HG03175 (cell line): ENCODE data around the gene PRDM8.
"Not testable (repeated sequence)": the region's sequence is repeated elsewhere in the genome, so short reads cannot be mapped to it uniquely, and the experiment has no call there.

ENCODE experiments used
- ATAC-seq: cut with Tn5 transposase; IDR thresholded peaks from one replicate; pipeline ENCODE4 v1.9.1; 2021; ENCODE audit warnings: mild to moderate bottlenecking, moderate library complexity; ENCODE audit not compliant: unreplicated experiment

Gene PRDM8

DNA sequence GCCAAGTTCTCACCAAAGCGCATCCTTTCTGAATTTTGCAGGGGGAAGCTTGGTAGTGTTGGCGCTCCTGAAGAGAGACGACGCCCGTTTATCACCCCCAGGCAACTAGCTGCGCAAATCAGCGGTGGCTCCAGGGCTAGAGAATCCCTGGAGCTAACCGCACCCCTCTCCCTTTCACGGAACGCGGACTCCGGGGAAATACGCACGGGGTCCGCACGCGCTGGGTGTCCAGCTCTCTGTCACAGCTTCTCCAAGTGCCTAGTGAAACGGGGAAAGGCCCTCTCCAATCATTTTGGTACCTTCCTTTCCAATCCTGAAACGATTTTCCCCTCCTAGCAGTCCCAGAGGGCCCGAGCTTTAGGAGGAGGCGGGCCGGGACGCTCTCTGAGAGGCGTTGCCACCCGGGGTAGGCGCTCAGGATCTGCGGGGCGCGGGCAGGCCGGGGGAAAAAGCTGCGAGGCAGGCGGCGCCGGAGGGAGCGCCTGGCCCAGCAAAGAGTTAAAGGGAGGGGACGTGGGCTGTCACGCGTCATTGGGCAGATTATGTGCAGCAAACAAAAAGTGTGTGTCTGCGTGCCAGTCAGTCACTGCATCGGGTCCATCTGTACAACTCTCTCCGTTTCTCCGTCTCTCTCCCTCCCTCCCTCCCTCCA is at the start of gene PRDM8:
PRDM8 (plus strand) TSS at position 582 of the 652 bp plus-strand sequence. CDS start 2,578 bp downstream, outside the sequence.
- peak; percentile 30 for ATAC-seq

DNA sequence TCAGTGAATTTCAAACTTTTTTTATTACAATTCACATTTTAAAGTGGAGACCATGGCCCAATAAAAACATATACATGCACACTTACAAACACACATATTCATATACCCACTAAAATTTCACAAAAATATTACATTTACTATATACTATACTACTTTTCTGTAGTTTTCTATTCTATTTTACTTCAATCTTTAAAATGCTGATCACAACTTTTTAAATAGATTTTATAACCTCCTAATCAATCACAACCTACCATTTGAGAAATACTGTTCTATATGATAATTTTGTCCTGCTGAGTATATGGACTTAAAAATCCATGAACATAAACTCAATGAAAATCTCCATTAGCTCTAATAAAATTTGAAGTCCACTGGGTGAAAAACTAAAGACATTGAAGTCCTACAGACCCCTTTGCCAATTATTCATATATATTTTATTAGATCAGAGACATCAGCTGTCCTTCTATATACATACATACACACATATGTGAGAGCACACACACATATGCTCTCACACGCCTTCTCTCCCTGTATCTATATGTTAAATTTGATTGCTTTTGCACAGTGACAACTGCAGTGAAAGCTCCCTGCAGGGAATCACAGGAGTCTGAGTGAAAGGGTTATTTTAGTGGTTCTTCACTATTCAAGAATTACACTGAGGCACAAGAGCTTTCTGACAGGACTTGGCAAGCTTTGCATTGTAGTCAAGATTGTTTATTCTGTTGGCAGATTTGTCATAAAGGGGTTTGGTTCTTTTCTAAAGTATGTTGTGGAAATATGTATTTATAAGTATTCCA is 46.7 kb upstream of the PRDM8 start:
- no peak for ATAC-seq

DNA sequence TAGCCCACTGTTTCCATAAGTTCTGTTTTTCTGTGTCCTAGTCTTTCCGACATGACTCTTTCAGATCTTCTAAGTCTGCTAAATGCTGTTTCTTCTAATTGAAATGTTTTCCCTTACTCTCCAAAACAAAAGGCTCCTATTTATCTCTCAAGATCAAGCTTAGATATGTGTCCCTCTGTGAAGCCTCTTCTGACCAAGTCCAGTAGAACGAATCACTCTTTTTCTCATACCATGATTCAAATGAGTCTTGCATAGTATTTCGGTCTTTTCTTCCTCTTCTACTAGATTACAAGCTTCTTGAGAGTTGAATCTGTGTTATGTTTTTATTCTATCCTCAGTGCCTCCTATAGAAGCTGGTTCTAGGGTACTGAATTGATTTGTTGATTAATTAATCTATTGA is 45.3 kb upstream of the PRDM8 start:
- ATAC-seq, result no peak

DNA sequence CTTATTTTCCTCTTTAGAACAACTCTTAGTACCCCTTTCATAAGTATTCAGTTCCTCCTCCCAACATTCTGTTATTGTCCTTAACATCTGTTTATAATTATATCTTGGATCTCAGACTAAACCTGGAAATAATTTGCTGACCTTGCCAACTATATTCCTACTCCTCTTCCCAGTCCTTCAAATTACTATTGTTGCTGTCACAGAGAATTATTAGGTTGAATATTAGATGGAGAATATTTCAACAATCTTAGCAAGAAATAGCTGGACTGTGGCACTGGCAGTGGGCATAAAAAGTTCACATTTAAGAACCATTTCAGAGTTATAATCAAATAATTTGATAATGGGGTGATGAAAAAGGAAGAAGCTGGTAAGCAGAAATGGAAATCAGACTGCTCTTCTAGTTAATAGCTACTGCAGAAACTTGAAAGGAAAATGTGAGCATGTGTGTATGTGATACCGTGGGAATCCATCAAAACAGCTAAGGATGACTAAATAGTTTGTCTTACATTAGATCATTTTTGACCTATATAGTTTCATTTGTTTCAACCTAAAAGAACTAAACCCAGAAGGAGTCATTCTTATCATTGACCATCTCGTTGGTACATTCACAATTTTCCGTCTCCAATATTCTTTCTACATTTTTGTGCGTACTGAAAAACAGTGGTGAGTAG is 43.3 kb upstream of the PRDM8 start:
- no peak for ATAC-seq

DNA sequence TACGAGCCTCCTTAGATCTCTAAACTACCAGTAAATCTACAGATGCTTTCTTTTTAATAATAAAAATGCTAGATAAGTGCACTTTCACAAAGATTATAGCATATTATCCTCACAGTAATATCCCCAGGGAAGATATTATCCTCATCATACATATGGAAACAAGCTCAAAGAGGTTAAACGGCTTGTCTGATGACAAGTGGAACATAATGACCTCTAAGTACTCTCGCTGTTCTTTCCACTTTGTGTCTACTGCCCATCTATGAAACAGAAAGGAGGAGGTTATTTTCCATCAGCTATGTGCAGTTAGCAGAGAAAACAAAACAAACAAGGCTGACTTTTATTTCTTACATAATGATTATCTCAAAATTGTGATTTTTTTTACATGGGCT is 42.8 kb upstream of the PRDM8 start:
- no peak for ATAC-seq

DNA sequence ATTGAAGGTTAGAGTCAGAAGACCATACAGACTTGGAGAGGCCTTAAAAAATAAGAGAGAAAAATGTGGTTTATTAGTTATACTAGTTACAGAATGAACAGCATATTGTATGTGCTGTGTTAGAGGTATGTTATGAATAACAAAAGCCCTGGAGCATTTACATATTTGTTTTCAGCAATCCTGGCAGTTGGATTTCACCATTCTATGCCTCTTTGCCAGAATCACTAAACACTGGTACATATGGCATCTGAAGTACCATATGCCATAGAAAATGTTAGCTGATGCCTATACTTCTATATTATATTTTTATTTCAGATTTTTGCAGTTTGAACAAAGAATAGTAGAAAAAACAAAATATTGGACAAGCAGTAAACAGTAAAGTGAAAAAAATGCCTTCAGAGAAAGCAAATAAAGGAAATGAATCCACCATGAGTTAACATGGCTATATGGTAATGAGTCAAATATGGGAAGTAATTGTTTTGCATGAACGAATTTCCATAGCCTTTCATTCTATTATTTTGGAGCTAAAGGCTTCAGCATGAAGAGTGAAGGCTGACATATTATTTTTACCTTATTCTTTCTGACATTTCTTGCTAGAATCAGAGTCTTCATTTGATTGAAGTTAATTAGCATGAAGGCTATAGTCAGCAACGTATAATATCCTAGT is 41.9 kb upstream of the PRDM8 start:
- no peak for ATAC-seq

DNA sequence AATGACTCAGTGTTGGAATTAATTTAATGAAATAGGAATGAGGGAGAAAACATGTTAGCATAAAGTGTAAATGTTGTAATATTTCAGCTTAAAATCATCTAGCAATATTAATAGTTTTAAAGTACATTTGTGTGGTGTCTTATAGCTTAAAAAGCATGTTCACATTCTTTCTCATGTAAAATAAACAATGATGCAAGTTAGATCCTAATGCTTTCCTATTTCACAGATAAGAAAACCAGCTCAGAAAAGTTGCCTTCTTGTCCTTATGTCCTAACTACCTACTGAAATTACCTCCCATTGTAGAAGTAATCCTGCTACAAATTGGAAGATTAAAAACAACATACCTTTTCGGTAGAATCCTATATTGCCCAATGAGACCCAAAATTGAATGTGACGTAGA is 40.9 kb upstream of the PRDM8 start:
- no peak for ATAC-seq

DNA sequence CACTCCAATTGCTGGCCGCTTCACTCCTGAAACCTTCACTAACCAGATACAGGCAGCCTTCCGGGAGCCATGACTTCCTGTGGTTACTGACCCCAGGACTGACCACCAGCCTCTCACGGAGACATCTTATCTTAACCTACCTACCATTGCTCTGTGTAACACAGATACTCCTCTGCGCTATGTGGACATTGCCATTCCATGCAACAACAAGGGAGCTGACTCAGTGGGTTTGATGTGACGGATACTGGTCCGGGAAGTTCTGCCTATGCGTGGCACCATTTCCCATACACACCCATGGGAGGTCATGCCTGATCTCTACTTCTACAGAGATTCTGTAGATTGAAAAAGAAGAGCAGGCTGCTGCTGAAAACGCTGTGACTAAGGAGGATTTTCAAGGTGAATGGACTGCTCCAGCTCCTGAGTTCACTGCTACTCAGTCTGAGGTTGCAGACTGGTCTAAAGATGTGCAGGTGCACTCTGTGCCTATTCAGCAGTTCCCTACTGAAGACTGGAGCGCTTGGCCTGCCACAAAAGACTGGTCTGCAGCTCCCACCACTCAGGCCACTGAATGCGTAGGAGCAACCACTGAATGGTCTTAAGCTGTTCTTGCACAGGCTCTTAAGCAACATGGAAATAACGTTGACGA is 35.8 kb upstream of the PRDM8 start:
- no peak for ATAC-seq

DNA sequence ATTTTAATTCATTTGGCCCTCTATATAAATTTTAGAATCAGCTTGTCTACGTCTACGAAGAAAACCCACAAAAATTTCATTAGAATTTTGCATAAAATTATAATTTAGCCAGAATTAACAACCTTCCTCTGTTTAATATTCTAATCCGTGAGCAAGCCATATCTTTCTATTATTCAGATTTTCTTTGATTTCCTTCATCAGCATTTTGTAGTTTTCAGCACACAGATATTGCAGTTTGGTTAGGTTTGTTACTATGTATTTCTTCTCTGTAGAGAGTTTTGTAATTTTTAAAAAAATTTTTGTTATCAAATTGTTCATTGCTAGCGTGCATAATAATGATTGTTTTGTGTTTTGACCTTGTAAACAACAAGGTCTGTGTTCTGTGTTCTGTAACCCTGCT is 34.9 kb upstream of the PRDM8 start:
- no peak for ATAC-seq

DNA sequence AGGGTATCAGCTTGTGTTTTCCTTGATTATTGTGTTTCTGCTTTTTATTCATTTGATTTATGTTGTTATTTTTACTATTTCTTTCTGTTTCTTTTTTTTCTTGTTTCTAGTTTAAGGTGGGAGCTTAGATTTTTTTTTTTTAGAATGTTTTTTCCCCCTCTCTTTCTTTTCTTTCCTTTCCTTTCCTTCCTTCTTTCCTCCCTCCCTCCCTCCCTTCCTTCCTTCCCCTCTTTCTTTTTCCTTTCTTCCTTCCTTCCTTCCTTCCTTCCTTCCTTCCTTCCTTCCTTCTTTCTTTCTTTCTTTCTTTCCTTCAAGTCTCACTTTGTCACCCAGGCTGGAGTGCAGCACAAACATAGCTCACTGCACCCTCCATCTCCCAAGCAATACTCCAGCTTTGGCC is 31.4 kb upstream of the PRDM8 start:
- ATAC-seq, result no peak

DNA sequence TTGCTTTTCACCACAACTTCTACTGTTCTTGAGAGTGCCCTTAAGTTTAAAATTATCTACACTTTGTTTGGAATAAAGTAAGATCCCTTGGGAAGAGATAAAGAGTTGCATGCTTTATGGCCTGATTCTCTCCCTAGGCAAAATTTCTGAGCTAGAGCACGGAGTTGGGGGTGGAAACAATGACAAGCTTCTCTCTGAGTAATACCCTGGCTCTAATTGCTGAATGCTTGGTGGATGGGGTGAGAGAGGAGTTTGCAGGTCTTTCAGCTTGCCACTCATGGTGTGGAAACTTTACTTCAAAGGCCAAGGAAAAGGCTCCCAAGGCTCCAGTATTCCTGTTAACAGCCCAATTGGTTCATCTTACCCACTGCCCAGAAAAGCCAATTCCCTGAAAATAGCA is 26.1 kb upstream of the PRDM8 start:
- ATAC-seq, result no peak

DNA sequence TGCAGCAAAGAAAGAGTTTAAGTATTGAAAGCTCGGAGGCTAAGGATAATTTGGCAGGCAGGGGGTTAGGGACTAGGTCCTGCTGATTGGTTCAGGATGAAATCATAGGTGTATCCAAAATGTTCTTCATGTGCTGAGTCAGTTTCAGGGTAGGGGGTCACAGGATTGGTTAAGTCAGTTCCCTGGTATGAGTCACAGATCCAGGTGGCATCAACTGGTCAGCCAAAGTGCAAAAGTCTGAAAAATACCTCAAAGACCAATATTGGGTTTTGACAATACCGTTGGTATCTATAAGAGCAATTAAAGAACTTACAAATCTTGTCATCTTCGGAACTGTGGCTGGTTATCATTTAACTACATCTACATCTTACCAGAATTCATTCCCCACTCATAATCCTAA is 25.6 kb upstream of the PRDM8 start:
- ATAC-seq, result no peak

DNA sequence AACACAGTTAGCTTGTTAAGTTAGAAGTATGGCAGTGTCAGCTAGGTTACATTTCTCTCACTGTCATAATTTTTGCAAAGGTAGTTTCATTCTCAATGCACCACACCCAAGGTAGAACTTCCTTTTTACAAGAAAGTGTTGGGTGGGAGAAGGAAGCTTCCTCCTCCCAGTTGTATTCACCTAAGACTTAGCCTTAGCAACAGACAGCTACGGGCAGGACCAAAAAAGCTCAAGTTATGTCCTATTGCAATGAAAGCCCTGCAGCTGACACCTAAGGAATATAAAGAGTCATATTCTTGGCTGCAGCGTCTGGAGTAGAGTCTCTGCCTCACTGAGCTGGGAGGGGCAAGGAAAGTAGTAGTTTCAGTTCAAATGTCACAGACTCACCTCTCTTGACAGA is 25.1 kb upstream of the PRDM8 start:
- ATAC-seq, result peak; percentile 49

DNA sequence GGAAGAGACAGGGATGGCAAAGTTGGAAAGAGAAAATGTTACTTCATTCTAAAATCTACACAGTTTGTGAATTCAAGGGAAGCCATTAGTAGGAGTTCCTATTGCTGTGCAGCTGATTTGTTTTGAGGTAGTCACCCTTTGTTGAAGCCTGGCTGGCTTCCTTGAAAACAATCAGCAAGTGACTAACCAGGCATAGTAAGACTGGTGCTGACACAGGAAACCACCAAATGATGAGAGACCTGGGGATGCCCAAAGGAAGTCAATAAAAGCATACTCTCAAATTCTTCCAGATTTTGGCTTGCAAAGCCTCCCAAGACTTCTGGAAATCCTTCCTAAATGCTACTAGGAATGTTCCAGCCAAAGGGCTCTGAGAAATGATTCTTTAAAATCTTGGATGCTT is 23.9 kb upstream of the PRDM8 start:
- peak; percentile 82 for ATAC-seq

DNA sequence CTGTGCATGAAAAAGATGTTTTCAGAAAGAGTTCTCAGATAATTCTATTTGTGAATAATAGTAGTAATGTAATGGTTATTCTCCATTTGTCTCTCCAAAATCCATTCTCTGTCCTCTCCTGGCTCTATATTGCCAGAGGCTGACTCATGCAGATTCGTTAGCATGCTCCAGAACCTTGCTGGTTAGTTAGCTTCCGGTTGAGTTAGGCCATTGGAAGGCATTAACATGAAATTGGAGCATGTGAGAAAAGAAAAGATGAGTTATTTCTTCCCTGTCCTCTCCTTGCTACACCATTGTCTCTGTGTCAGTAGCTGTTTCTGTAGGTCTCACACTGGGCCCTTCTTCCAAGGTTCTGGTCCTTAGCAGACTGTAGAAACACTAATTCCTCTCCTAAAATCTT is 23.5 kb upstream of the PRDM8 start:
- ATAC-seq, result no peak

DNA sequence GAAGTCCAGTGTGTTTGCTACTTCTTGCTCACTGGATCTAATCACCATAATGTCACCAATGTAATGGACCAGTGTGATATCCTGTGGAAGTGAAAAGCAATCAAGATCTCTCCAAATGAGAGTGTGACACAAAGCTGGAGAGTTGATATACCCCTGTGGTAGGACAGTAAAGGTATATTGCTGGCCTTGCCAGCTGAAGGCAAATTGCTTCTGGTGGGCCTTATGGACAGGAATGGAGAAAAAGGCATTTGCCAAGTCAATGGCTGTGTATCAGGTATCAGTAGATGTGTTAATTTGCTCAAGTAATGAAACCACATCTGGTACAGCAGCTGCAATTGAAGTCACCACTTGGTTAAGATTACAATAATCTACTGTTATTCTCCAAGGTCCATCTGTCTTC is 19.5 kb upstream of the PRDM8 start:
- ATAC-seq, result not testable (repeated sequence)

DNA sequence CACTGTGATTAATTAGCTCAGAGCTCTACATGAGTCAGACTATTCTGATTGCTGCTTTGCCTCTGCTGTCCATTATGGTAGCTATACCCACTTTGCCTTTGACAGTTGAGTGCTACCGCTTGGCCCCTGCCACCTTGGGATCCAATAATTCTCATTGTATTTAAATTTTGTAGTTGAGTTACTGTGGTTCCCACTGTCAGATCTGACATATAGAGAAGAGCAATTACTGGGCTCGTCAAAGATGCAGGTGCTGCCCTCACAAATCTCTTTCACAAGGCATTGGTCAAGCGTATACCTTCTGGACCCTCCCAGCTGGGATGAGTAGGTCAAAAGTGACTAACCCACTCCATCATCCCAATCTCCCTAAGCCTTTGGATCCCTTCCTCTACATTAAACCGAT is 18.3 kb upstream of the PRDM8 start:
- ATAC-seq, result no peak

DNA sequence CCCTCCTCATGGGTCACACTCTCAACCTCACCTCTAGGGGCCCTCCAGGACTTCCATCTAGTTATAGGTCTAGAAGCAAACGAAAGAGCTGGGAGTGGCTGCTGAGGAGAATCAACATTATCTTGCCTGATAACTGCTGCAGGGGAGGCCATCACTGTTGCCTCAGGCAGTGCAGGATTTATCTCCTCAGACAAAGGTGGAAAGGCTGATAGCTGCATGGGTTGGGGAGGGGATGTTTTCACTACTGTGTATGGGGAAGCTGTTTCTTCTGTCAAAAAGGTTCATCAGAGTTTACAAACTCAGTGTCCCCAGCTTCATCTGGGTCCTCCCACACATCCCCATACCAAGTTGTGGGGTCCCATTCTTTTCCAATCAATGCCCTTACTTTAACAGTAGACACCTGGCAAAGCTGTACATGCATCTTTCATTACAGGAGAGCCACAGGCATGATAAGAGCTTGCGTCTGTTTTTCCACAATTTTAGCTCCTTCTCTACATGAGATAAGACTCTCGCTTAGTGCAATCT is 17.6 kb upstream of the PRDM8 start:
- ATAC-seq, result no peak

DNA sequence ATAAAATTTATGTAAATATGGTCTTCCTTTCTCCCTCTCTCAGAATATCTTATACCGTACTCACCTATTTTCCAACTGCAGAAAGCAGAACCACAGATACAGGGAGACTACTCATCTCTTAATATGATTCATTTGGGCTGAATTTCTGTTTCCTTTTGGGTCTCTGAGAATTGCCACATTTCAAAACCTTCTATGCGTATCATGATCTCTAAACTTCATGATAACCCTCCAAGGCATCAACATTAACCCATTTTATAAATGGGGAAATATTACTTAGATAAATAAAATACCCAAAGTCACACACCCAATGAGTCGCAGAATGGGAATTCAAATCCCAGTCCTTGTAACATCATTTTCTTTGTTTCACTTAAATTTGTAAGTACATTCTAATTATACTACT is 16.6 kb upstream of the PRDM8 start:
- no peak for ATAC-seq

DNA sequence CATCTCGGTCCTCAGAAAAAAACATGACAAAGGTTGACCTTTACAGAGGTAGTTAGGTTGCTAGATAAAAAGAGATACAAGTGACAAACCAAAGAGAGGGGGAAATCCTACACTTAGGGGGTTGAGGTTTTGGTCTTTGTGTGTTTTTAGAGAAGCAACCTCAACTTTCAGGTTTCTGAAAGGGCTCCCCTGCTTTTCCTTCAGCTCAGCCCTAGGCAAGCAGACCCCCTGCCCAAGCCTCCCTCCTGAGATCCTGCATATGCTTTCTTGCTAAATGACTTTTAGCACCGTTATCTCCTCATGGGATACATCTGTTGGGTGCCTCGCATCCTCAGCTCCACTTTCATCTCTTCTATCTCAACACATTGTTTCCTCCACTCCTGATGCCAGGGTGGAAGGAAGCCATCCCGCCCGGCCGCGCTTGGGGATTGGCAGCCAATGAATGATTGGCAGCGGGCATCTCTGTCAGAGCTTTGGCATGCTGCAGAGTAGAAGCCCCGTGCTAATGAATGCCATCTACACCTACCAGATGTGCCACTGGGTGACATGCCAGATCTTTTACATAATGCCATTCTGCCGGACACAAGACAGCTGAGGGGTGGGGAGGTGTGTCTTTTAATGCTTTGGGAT is 15.0 kb upstream of the PRDM8 start:
- ATAC-seq, result no peak
